A549 (cell line): ENCODE data around the gene GNG8.

Experiments used
- CEBPB ChIP-seq, 2 experiments: fragments of >200 bp in 1 of 2; sonication (Bioruptor Twin) in 1 of 2; formaldehyde crosslinking in 1 of 2; IDR thresholded peaks; 2 replicates each; pipeline ENCODE4 v1.6.1; 2012 to 2016
- MAFK ChIP-seq: fragments of 450-650 bp; IDR thresholded peaks from 2 replicates; pipeline ENCODE4 v1.6.1; 2014; ENCODE audit not compliant: partially characterized antibody
- PHF8 ChIP-seq: fragments of 200-600 bp; sonication (generic); IDR thresholded peaks from 2 replicates; pipeline ENCODE4 v1.6.1; 2016; ENCODE audit warnings: low read depth, mild to moderate bottlenecking, antibody characterized with exemption, moderate library complexity, borderline replicate concordance
- POLR2A ChIP-seq: IDR thresholded peaks from 2 replicates; pipeline ENCODE4 v1.6.1; 2012; ENCODE audit warnings: mild to moderate bottlenecking, low read length
- TF ChIP-seq, protein P1 (sequence below): fragments of >200 bp; sonication (Bioruptor Twin); formaldehyde crosslinking; IDR thresholded peaks from 3 replicates; pipeline ENCODE4 v1.5.1; 2016
- TF ChIP-seq, protein P2 (sequence below): fragments of 450-650 bp; IDR thresholded peaks from 2 replicates; pipeline ENCODE4 v1.6.1; 2014; ENCODE audit warnings: antibody characterized with exemption
- TF ChIP-seq, protein P3 (sequence below): fragments of 150-350 bp; IDR thresholded peaks from 2 replicates; pipeline ENCODE4 v1.6.1; 2014; ENCODE audit warnings: low read depth, mild to moderate bottlenecking, low read length
- TF ChIP-seq, protein P4 (sequence below): fragments of 250-450 bp; sonication (Bioruptor Pico); IDR thresholded peaks from 2 replicates; pipeline ENCODE4 v1.5.0; 2021; ENCODE audit warnings: mild to moderate bottlenecking, moderate library complexity, borderline replicate concordance

DNA sequence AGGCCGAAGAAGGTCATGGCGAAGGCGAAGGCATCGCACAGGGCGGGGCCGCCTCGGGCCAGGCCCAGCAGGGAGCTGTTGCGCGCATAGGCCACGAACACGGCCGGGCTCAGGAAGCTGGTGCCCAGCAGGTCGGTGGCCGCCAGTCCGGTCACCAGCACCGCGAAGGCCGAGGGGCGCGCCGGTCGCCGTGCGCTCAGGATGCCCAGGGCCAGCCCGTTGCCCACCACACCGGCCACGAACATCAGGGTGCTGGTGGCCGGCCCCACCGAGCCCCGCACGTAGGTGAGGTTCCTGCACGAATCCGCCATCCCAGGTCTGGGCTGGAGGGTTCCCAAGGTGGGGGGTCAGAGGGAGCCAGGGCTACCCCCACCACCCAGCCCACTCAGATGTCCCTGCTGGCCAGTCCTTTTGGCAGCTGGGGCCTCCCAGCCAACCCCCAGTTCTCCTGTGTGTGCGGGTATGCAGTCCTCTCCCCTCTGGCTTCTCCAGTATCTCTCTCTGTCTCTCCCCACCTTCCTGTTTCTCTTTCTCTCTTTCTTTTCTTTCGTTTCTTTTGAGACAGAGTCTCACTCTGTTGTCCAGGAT lies 12.0 kb downstream of the GNG8 start:
- TF ChIP-seq, protein P1, sequence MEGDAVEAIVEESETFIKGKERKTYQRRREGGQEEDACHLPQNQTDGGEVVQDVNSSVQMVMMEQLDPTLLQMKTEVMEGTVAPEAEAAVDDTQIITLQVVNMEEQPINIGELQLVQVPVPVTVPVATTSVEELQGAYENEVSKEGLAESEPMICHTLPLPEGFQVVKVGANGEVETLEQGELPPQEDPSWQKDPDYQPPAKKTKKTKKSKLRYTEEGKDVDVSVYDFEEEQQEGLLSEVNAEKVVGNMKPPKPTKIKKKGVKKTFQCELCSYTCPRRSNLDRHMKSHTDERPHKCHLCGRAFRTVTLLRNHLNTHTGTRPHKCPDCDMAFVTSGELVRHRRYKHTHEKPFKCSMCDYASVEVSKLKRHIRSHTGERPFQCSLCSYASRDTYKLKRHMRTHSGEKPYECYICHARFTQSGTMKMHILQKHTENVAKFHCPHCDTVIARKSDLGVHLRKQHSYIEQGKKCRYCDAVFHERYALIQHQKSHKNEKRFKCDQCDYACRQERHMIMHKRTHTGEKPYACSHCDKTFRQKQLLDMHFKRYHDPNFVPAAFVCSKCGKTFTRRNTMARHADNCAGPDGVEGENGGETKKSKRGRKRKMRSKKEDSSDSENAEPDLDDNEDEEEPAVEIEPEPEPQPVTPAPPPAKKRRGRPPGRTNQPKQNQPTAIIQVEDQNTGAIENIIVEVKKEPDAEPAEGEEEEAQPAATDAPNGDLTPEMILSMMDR: no peak
- TF ChIP-seq MAFK (no peak), POLR2A (no peak), CEBPB (IDR thresholded peaks at IDR 0.05) (no peak), PHF8 (no peak)
- TF ChIP-seq, protein P2, sequence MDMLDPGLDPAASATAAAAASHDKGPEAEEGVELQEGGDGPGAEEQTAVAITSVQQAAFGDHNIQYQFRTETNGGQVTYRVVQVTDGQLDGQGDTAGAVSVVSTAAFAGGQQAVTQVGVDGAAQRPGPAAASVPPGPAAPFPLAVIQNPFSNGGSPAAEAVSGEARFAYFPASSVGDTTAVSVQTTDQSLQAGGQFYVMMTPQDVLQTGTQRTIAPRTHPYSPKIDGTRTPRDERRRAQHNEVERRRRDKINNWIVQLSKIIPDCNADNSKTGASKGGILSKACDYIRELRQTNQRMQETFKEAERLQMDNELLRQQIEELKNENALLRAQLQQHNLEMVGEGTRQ: no peak
- TF ChIP-seq, protein P3, sequence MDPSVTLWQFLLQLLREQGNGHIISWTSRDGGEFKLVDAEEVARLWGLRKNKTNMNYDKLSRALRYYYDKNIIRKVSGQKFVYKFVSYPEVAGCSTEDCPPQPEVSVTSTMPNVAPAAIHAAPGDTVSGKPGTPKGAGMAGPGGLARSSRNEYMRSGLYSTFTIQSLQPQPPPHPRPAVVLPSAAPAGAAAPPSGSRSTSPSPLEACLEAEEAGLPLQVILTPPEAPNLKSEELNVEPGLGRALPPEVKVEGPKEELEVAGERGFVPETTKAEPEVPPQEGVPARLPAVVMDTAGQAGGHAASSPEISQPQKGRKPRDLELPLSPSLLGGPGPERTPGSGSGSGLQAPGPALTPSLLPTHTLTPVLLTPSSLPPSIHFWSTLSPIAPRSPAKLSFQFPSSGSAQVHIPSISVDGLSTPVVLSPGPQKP: no peak
- TF ChIP-seq, protein P4, sequence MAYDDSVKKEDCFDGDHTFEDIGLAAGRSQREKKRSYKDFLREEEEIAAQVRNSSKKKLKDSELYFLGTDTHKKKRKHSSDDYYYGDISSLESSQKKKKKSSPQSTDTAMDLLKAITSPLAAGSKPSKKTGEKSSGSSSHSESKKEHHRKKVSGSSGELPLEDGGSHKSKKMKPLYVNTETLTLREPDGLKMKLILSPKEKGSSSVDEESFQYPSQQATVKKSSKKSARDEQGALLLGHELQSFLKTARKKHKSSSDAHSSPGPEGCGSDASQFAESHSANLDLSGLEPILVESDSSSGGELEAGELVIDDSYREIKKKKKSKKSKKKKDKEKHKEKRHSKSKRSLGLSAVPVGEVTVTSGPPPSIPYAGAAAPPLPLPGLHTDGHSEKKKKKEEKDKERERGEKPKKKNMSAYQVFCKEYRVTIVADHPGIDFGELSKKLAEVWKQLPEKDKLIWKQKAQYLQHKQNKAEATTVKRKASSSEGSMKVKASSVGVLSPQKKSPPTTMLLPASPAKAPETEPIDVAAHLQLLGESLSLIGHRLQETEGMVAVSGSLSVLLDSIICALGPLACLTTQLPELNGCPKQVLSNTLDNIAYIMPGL (CRISPR knock-in tag): no peak
